GM19193 (cell line): ENCODE results near the gene PREX1.

Experiments
- POLR2A ChIP-seq: IDR thresholded peaks from 4 replicates; pipeline ENCODE4 v1.6.1; 2011; ENCODE audit not compliant: insufficient read depth, insufficient read length; ENCODE audit errors: extremely low read depth

PREX1 gene

DNA sequence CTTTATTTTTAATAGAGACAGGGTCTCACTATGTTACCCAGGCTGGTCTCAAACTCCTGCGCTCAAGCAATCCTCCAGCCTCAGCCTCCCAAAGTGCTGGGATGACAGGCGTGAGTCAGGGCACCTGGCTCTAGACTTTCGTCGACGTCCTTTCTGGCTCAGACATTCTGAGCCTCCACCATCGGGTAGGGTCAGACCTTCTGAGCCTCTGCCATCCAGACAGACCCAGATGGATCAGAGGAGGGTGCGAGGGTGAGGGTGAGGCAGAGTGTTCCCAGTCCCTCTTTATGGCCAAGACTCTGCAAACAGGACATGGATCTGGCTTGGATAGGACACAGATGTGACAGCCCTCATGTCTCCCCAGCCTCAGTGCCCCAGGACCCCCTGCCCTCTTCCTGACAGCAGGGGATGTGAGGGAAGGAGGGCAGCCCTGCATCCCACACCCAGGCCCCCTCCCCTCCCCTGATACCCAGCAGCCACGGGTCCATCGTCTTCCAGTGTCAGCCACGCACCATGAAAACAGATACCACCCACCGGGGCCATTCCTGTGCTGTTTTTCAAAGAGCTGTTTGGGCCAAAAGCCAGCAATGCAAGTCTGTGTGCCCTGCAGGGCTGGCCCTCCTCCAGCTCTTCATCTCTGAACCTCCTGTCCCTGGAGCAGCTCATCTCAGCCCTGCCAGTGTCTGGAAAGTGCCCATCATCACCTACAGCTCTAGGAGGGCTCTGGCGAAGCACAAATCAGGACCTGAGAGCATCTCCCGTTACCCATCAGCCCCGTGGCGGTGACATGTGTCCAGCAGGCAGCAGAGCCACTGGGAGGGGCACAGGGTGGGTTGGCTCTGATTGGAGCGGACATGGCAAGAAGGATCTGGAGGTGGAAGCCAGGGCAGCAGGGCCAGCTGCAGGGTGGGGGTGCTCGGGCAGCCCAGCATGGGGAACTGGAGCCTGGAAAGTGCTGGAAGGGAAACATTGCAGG, 208.4 kb downstream of the PREX1 start:
- TF ChIP-seq POLR2A: no peak

DNA sequence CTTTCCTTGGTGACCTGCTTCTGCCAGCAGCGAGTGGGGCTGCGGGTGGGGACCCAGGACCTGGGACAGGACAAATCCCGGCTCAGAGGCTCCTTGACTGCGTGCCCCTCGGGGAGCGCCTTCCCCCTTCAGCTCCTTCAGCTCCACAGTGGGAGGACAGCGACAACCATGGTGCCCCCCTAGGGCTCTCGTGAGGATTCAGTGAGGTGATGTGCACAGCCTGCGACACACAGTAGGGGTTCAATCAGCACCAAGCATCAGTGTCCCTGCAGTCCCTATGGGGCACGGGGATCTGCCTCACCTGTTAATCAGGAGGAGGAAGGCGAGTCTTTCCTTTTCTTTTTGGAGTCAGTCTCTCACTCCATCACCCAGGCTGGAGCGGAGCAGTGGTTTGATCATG, 209.2 kb downstream of the PREX1 start:
- TF ChIP-seq POLR2A: no peak

DNA sequence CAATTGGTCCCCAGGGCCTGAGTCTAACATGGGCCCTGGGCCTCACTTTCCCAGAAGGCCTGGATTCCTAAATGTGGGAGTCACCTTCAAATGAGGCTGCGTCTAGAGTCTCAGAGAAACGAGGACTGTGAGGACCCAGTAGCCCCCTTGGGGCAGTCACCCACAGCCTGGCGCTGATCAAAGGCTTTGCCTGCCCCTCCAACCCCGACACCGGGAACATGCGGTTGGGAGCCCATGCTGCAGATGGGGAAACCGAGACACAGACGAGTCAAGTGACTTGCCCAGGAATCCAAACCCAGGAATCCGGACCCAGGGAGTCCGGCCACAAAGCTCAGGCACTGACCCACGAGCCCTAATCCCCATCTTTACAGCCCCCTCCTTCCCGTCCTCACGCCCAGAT, 209.7 kb downstream of the PREX1 start:
- TF ChIP-seq POLR2A: no peak

DNA sequence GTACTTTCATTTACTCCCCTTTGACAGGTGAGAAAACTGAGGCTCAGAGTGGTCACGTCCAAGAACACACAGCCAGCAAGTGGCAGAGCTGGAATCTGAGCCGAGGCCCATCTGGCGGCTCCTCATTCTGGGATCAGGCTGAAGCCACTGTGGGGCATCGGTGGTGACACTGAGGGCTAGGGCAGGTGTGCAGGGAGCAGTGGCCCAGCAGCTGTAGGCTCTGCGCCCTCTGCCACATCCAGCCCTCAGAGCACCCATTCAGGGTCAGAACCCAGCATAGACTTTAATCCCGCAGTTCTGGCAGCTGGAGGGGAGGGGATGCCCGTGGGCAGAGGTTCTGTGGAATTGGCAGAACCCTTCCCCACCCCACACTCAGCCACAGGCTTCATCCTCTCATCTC, 210.3 kb downstream of the PREX1 start:
- no peak for TF ChIP-seq POLR2A

DNA sequence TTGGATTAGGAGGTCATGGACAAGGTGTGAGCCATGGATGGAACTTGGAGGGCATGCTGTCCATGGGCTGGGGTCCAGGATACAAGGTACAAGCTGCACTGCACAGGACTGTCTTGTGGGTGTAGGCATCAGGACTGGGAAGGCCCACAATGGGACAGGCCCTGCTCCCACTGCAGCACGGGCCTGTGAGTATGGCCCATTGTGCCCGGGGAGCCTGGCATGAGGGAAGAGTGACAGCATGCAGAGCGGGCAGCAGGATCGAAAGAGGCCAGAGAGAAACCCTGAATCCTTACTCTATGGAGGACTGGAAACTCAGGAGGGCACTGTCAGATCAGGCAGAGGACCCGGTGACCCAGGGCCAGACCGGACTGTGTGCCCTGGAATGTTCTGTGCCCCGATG, 211.3 kb downstream of the PREX1 start:
- TF ChIP-seq POLR2A: no peak

DNA sequence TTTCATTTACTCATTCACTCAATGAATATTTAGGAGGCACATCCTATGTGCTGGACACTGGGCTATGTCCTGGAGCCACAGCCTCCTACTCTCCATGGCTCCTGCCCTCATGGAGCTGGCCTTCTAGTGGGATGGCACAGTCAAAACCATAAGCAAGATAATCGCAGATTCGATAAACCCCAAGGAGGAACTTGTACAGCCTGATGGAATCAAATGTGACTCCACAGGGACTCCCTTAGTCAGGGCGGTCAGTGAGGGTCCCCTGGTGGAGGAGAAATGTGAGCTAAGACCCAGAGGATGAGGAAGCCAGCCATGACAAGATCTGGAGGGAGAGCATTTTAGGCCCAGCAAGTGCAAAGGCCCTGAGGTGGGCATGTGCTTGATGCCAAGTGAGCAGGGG, 211.9 kb downstream of the PREX1 start:
- TF ChIP-seq POLR2A: no peak

DNA sequence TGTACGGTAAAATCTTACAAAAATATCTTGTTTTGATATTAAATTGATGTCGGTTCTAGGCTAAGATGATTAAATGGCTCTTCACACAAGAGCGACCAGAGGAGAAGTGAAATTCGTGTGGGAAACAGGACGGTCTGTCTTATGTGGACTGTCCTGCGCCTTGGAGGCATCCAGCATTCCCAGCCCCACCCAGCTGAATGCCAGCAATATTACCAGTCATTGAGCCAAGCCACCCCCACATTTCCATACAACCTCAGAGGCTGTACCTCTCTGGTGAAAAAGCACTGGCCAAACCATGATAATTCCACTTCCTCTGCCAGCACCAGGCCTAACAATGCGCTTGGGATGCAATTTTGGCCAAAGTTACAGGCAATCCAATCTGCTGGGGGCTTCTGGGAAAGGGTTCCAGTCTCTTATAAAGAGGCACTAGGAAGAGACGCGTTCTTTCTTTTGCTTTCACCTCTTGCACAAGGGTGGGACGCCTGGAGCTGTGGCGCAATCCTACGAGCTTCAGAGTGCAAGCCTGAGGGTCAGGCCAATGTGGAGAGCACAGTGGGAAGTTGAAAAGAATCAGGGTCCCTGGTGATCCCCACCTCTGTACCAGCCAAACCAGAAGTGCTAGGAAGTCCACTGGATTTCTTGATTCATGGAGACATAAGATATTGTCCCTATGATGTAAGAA, 213.1 kb downstream of the PREX1 start:
- no peak for TF ChIP-seq POLR2A

DNA sequence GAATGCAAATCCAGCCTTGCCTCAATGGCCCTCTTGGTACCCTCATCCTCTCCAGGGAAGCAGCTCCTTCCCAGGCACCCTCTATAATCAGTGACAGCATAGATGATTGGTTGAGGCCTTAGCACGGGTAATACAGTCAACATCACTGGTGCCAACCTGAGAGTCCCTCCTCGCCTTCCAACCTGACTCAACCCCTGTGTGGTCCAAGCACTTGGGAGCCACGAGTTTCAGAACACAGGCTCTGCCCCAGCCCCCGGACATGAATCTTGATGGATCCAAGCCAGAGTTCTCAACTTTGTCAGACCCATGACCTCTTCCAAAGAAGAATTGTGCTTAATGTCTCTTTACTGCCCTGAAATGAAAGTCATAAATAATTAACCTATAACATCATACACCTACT, 213.9 kb downstream of the PREX1 start:
- no peak for TF ChIP-seq POLR2A

DNA sequence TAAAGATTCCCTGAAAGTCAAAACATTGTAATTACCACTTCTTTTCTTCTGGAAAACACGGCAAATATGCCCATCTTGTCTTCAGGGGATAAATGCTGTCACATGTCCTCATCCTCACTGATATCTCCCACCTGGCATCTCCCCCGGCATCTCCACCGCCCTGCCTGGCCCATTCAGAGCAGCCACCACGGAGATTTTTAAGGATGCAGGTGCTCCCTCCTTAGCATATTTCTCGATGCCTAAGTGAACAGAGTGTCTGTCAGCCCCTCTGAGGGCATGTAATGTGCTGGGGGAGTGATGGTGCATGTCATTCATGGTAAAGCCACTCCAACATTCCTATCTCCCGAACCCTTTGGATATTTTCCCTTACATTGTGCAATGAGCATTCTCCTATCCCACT, 215.5 kb downstream of the PREX1 start:
- TF ChIP-seq POLR2A: no peak

DNA sequence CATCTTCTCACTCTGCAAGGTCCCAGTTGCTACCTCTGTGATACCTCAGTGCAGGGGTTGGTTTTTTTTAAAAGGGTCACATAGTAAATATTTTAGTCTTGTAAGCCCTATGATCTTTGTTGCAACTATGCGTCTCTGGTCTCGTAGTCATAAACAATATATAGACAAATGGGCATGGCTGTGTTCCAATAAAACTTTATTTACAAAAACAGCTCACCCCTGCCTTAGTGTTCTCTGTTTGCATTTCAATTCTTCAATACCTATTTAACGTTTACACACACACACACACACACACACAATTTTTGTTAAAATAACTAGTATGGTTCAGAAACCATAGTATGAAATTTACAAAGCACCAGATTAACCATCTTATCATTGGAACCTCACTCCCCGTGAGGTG, 216.8 kb downstream of the PREX1 start:
- TF ChIP-seq POLR2A: no peak

DNA sequence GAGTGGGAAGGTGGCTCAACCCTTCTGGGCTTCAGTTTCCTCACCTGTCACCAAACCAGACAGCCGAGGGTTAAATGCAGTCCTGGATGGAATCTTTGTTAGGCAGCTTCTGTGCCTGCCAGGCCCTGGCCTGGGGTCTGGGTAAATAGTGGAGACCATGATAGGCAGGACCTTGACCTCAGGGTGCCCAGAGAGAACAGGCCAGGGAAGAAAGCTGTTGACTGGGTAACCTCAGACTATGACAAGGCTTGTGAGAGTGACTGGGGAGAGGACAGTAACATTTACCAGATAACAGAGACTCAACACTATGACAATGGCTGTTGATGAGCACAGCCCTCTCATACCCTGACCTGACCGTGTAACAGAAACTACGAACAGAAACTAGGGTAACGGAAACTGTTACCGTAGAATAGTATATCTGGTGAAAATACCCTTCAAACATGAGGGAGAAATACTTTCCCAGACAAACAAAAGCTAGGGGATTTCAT, 218.3 kb downstream of the PREX1 start:
- no peak for TF ChIP-seq POLR2A

DNA sequence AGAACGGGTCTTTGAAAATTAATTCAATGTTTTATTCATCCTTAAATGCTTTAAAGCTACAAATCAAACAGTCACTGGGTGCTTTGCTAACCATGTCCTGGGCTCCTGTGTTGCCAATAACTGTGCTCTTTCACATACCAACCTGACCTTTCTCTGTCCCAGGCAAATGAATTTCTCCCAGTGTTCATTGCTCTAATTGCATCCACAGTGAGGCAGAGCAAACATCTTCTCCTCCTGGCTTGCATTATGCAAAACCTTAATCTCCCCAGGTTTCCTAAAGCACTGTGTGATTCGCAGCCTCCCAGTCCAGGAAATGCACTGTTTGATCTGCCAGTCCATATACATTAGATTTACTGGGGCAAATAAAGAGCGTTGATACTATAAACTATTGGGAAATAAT, 219.0 kb downstream of the PREX1 start:
- no peak for TF ChIP-seq POLR2A

DNA sequence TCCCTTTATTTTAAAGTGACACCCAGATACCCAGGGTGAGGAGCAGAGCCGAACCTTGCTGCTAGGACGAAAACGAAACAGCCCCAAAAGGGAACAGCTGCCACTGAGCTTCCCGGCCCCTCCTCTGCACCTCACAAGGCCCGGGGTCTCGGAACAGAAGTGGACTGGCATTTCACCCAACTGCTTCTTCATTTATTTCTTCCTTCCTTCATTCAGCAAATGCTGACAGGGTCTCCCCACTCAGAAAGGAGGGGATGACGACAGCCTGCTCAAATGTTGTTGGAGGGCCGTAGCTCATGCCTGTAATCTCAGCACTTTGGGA, 220.3 kb downstream of the PREX1 start:
- no peak for TF ChIP-seq POLR2A

DNA sequence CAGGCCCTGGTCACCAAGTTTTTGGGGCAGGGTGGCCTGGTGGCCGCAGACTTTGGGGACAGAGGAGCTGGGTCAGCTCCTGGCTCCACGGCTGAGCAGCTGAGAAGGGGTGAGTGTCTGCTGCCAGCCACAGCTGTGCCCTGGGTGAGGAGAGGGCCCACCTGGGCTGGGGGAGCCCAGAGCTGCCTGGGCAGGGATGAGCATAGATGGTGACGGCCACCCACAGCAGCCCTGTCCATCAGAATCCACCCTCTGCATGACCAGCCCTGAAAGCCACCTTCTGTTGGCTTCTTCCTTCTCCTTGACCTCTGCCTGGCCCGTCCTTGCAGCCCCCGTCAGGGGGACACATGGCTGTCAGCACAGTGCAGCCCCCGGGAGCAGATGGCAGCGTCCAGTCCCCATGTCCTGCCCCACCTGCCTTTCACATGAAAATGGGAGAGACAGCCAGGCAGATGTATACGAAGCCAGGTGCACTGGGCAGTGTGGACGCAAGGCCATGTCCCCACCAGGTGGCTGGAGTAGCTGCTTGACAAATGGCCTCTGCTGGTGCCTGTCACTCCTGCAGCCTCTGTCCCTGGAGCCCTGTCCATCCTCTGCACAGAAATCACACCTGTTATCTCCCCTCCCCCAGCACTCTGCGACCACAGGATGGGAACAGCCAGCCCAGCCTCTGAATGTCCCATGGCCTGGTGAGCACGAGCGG, 220.8 kb downstream of the PREX1 start:
- TF ChIP-seq POLR2A: no peak

DNA sequence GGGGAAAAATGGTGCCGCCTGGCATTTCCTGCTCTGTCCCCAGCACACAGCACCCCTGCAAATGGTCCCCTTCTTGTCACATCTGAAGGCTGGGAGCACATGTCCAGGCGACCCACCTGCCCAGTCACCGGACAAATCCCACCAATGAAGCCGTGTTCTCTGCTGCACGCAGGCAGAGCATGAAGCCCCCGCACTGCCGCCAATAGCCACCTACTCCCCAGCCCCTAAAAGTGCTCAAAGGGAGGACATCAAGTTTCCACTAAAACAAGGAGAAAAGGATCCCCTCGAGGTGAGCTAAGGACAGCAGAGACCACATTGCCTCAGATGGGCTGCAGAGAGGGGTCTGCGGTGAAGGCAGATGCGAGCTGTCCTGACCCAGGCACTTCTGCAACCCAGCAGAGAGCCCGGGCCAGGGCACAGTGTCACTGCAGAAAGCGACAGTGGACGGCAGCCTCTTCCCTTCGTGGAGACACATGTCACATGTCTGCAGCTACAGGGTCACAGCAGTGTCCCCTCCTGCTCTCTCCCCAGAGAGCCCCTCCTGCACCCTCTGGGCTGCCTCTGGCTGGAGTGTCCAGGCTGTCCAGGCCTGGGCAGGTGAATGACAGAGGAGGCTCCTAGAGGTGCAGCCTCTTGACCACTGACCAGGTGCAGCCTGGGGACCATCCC, 221.5 kb downstream of the PREX1 start:
- TF ChIP-seq POLR2A: no peak

DNA sequence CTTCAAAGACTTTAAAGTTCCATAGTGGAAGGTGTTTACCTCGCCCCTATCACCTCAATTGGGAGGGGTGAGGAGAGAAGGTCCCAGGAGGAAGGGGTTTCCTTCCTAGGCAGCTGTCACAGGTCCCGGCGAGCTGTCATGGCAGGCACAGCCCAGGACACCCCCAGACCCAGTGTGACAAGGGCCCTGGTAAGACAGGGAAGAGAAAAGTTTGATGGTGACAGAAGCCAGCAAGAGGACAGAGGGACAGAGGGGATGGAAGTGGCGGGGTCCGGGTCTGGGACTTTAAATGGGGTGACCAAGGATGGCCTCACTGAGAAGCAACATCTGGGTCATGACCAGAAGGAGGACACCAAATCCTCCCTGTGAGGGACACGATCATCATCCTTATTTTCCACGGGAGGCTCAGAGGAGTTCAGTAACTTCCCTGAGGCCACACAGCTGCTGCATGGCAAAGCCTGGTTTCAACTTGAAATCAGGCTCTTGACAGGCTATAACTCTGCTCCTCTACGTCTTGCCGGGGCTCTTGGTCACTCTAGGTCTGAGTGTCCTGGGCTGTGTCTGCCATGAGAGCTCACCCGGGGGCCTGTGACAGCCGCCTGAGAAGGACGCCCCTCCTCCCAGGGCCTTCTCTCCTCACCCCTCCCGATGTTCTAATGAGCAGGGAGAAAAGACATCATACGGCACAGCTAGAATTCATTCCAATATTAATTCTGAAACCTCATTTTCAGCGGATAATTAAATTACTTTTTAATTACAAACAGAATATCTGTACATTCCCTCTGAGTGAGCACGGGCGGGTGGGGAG, 222.2 kb downstream of the PREX1 start:
- no peak for TF ChIP-seq POLR2A
